Right lung (tissue), 5 donors: Measurements from ENCODE around the gene GDF10. TPM values are rescaled to one million over a fixed set of nuclear protein-coding genes. Genes with fewer than 3 reads are reported as not detected.

ENCODE experiments used
- DNase-seq, 2 donors: peaks; one replicate each; pipeline ENCODE4 v3.0.0-alpha.2; 2013
- polyA plus RNA-seq, 5 donors: library from polyadenylated mRNA; unstranded; fragments of 120-200 nt; gene quantifications; one replicate each; pipeline versions ENCODE4 v1.2.1 to v1.2.3, GENCODE V29; 2013; ENCODE audit warnings: inconsistent platforms in 1 of 5, low replicate concordance in 1 of 5; ENCODE audit not compliant: insufficient read length in 5 of 5, insufficient read depth in 1 of 5

Gene GDF10
- polyA plus RNA-seq, 5 donors: 92.5 to 166 (median 101) TPM

GRCh38 chr10:47290338-47290737 is 9.7 kb upstream of the GDF10 start:
- DNase-seq: no peak

GRCh38 chr10:47291682-47292081 is 8.3 kb upstream of the GDF10 start:
- no peak for DNase-seq

DNA sequence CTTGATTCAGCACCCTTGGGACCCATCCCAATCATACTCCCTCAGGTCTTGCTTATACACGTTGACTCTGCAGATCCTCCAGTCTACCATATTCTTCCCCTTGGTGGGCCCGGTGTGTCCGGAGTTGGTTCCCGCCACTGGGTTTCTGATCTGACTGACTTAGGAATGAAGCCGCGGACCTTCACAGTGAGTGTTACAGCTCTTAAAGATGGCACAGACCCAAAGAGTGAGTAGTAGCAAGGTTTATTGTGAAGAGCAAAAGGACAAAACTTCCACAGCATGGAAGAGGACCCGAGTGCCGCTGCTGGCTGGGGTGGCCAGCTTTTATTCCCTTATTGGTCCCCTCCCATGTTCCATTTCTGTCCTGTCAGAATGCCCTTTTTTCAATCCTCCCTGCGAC is 5.9 kb upstream of the GDF10 start:
- no peak for DNase-seq

DNA sequence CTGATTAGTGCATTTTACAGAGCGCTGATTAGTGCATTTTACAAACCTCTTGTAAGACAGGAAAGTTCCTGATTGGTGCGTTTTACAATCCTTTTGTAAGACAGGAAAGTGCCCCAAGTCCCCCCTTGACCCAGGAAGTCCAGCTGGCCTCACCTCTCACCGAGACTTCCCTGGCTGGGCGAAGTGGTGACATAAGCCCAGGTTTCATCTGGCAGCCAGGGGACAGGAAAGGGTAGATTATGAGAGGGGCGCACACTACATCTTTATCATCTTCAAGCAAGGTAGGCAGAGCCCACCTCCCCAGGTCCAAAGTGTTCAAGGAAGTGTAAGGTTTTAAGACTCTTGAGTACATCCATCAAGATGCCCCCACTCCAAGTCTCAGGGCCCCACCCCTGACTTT is 5.5 kb upstream of the GDF10 start:
- DNase-seq: no peak

DNA sequence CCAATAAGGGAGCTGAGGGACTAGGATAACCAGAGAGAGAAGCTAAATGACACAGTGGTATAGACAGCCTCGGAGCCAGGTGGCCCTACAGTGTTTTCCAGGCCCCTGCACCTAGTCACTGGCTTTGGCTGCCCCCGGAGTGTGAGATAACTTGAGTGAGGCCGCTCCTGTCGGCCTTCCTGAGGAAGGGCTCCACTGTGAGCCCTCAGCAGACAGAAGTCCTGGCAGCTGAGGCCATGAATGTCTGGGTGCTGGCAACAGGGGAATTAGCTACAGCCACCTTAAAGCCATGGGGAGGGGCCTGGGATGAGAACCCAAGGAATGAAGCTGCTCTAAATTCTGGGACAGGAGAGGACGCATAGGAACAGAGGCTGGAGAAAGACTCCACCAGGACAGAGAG is 4.6 kb upstream of the GDF10 start:
- no peak for DNase-seq

- DNase-seq: no peak
Observed at GRCh38 chr10:47296156-47296894, 3.7 kb upstream of the GDF10 start.

- no peak for DNase-seq
Observed at GRCh38 chr10:47296941-47297340, 3.1 kb upstream of the GDF10 start.

DNA sequence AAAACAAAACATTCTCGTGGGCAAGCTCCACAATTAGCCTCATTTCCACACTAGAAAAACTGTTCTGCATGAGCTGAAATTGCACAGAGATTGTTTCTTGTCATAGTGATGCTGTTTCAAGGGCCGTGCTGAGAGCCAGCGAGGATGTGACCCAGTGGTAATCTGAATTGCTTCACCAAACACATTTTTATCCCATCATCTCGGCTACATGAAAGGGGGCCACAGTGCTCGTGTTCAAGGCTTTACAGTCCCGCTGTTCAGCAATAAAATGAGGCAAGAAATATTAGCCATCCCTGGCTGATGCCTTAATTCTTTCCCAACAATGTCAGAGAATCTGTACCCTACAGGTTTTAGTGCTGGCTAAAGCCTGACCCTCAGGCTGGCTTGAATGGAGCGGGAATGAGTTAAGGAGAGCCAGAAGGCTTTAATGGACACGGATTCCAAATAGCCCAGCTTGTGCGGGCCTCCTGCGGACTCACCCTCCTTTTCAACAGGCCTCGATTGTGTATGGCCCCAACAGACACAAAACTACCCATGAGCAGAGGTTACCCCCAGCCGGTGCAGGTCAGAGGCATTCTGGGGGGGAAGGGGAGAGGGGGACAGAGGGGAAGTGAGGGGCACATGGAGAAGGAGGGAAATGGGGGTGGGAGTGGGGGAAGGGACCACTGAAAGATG is 2.0 kb upstream of the GDF10 start:
- DNase-seq: peak; percentile 62 to 74

GRCh38 chr10:47298715-47299114 is 1.3 kb upstream of the GDF10 start:
- DNase-seq: no peak

GRCh38 chr10:47300429-47300931 is 483 bp downstream of the GDF10 start:
- no peak for DNase-seq

DNA sequence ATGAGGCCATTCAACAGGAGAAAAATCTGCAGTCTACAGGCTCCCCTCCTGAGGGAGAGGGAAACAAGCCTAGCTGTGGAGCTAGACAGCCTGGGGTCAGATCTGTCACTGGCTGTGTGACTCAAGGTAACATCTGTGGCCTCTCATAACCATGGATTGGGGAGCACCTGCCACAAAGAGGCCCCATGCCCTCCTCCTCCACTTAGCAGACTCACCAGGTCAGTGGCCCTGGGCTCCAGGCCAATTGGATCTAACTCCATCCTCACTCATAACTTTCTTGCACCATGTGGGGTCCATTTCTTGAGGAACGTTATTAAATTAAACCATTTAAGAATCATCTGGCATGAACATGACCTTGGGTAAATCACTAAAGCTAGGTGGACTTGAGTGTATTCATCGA is 1.8 kb downstream of the GDF10 start:
- no peak for DNase-seq

GRCh38 chr10:47303105-47303504 is 3.1 kb downstream of the GDF10 start:
- DNase-seq: no peak

DNA sequence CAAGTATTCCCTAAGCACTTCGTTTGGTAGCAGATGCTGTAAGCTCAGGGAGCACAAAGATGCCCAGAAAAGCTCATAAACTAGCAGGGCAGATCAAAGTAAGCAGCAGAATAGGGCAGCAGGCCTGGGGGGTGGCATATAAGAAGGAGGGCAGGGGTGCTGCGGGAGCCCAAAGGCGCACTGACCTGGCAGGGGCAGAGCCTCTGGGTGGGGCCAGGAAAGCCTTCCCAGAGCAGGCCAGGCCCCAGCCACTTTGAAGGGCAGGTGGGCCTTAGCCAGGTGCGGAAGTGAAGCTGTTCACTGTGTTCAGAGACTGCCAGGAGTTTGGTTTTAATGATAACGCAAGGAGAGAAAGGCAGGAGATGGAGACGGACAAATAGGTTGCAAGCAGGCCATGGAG is 3.9 kb downstream of the GDF10 start:
- no peak for DNase-seq

GRCh38 chr10:47305566-47305965 is 5.6 kb downstream of the GDF10 start:
- no peak for DNase-seq

DNA sequence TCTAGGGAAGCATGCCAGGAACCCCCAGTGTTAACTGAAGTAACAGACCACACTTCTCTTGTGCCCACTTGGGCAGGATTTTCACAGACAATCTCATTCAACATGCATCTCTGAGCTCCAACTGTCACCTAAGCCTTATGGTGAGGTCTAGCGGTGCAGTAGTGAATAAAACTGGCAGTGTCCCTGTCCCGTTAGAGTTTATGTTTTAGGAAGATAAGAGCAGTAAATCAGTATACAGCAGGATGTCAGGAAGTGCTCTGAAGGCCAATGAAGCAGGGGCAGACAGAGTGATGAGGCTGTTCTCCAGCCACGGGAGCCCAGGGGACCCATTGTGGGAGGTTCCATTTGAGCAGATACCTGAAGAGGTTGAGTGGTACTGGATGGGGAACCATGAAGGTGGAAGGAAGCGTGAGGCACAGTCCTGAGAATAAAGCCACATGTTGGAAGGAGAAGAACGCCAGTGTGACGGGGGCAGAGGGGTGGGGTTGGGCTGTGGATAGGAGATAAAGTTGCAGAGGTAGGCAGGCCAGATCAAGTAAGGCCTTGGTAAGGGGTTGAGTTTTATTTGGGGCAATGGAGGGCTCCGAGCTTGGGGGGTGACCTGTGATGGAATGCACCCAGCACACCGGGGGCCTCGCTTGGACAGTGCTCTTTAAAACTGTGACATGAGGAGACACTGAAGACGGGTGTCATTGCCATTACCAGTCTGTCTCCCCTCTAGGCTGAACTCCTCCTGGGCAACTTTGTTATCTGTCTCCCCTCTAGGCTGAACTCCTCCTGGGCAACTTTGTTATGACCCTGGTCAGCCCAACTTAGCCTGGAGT is 6.6 kb downstream of the GDF10 start:
- DNase-seq: no peak

DNA sequence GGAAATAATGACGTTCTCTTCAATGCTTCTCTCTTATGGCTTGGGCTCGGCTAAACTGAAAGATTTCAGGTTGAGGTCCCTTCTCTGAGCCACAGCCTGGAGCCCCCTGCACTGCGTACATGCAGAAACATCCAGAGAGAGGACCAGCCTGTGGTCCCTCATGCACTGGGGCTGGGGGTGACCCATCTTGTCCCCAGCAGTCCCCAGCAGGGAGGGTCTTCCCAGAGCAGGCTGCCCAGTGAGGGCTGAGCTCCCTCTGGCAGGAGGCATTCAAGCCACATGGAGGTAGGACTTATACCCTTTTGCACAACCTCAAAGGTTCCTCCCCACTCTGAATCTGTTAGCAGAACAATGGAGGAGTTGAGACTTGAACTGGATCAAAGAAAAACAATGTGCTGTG is 7.4 kb downstream of the GDF10 start:
- no peak for DNase-seq

- DNase-seq: no peak
Observed at GRCh38 chr10:47308775-47309174, 8.8 kb downstream of the GDF10 start.

DNA sequence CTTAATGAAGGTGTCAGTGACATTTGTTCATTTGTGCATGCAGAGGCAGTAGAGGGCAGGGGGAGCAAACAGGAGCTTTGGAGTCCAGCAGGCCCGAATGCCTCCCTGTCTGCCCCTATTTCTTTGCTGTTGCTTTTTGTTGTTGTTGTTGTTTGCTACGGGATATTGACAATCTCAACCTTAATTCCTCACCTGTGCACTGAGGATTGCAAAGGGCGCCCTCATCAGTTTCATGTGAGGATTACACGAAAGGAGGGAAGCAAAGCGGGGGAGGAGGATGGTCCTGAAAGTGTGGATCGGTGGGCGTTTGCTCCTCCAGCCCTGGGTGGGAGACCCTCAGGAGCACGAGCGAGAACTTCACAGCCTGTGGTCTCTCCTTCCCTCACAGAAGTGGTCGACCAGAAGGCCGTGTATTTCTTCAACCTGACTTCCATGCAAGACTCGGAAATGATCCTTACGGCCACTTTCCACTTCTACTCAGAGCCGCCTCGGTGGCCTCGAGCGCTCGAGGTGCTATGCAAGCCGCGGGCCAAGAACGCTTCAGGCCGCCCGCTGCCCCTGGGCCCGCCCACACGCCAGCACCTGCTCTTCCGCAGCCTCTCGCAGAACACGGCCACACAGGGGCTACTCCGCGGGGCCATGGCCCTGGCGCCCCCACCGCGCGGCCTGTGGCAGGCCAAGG is 9.6 kb downstream of the GDF10 start:
- DNase-seq: no peak

DNA sequence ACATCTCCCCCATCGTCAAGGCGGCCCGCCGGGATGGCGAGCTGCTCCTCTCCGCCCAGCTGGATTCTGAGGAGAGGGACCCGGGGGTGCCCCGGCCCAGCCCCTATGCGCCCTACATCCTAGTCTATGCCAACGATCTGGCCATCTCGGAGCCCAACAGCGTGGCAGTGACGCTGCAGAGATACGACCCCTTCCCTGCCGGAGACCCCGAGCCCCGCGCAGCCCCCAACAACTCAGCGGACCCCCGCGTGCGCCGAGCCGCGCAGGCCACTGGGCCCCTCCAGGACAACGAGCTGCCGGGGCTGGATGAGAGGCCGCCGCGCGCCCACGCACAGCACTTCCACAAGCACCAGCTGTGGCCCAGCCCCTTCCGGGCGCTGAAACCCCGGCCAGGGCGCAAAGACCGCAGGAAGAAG is 10.1 kb downstream of the GDF10 start:
- DNase-seq: no peak

- no peak for DNase-seq
Observed at GRCh38 chr10:47311193-47311931, 11.4 kb downstream of the GDF10 start.
